ENCODE results near the gene PEPD.

The PEPD gene

GRCh38 chr19:33509774-33510173 lies 11.8 kb downstream of the PEPD start:
- no peaks in the 10 kb centered on the region for H3K27me3 Mint-ChIP-seq
- H3K27ac Mint-ChIP-seq = no peak overlapping the region
- H3K4me3 Mint-ChIP-seq = no peak overlapping the region
- H3K4me1 Mint-ChIP-seq (ENCODE audit: low read depth) = no peaks in the 10 kb centered on the region
- H3K36me3 Mint-ChIP-seq (ENCODE audit: low read depth) = no peaks in the 10 kb centered on the region
- no peaks in the 10 kb centered on the region for H3K9me3 Mint-ChIP-seq

- Mint-ChIP-seq H3K9me3 (no peaks in the 10 kb centered on the region), H3K27ac (no peak overlapping the region), H3K36me3 (ENCODE audit: low read depth) (no peaks in the 10 kb centered on the region), H3K27me3 (no peaks in the 10 kb centered on the region), H3K4me3 (no peak overlapping the region), H3K4me1 (ENCODE audit: low read depth) (no peaks in the 10 kb centered on the region)
Observed at GRCh38 chr19:33508941-33509614, 12.5 kb downstream of the PEPD start.

GRCh38 chr19:33508431-33508830 lies 13.2 kb downstream of the PEPD start:
- Mint-ChIP-seq H3K36me3 (ENCODE audit: low read depth) (no peaks in the 10 kb centered on the region), H3K27ac (no peak overlapping the region), H3K9me3 (no peaks in the 10 kb centered on the region), H3K4me3 (no peak overlapping the region), H3K4me1 (ENCODE audit: low read depth) (no peaks in the 10 kb centered on the region), H3K27me3 (no peaks in the 10 kb centered on the region)

GRCh38 chr19:33508009-33508408 lies 13.6 kb downstream of the PEPD start:
- Mint-ChIP-seq H3K36me3 (ENCODE audit: low read depth) (no peaks in the 10 kb centered on the region), H3K27ac (no peak overlapping the region), H3K4me3 (no peak overlapping the region), H3K9me3 (no peaks in the 10 kb centered on the region), H3K4me1 (ENCODE audit: low read depth) (no peaks in the 10 kb centered on the region), H3K27me3 (no peaks in the 10 kb centered on the region)

GRCh38 chr19:33507021-33507956 lies 14.3 kb downstream of the PEPD start:
- H3K27ac Mint-ChIP-seq = no peak overlapping the region
- H3K9me3 Mint-ChIP-seq = no peaks in the 10 kb centered on the region
- H3K4me3 Mint-ChIP-seq = no peak overlapping the region
- H3K27me3 Mint-ChIP-seq = no peaks in the 10 kb centered on the region
- no peaks in the 10 kb centered on the region for H3K4me1 Mint-ChIP-seq (ENCODE audit: low read depth)
- no peaks in the 10 kb centered on the region for H3K36me3 Mint-ChIP-seq (ENCODE audit: low read depth)

- no peaks in the 10 kb centered on the region for H3K4me1 Mint-ChIP-seq (ENCODE audit: low read depth)
- no peaks in the 10 kb centered on the region for H3K9me3 Mint-ChIP-seq
- peak overlapping the region; percentile 61 for H3K27ac Mint-ChIP-seq
- no peaks in the 10 kb centered on the region for H3K27me3 Mint-ChIP-seq
- H3K36me3 Mint-ChIP-seq (ENCODE audit: low read depth) = no peaks in the 10 kb centered on the region
- no peak overlapping the region for H3K4me3 Mint-ChIP-seq
Observed at GRCh38 chr19:33506498-33506897, 15.1 kb downstream of the PEPD start.

- Mint-ChIP-seq H3K27ac (no peak overlapping the region), H3K9me3 (no peaks in the 10 kb centered on the region), H3K27me3 (no peaks in the 10 kb centered on the region), H3K4me1 (ENCODE audit: low read depth) (no peaks in the 10 kb centered on the region), H3K4me3 (no peak overlapping the region), H3K36me3 (ENCODE audit: low read depth) (no peaks in the 10 kb centered on the region)
Observed at GRCh38 chr19:33505823-33506222, 15.8 kb downstream of the PEPD start.

- Mint-ChIP-seq H3K27me3 (no peaks in the 10 kb centered on the region), H3K27ac (no peak overlapping the region), H3K36me3 (ENCODE audit: low read depth) (no peaks in the 10 kb centered on the region), H3K9me3 (no peaks in the 10 kb centered on the region), H3K4me3 (no peak overlapping the region), H3K4me1 (ENCODE audit: low read depth) (no peaks in the 10 kb centered on the region)
Observed at GRCh38 chr19:33505148-33505547, 16.4 kb downstream of the PEPD start.

- no peaks in the 10 kb centered on the region for H3K27me3 Mint-ChIP-seq
- H3K9me3 Mint-ChIP-seq = no peaks in the 10 kb centered on the region
- H3K4me3 Mint-ChIP-seq = no peak overlapping the region
- H3K4me1 Mint-ChIP-seq (ENCODE audit: low read depth) = no peaks in the 10 kb centered on the region
- no peaks in the 10 kb centered on the region for H3K36me3 Mint-ChIP-seq (ENCODE audit: low read depth)
- H3K27ac Mint-ChIP-seq = no peak overlapping the region
Observed at GRCh38 chr19:33504058-33504444, 17.5 kb downstream of the PEPD start.

GRCh38 chr19:33503433-33504057 lies 18.0 kb downstream of the PEPD start:
- no peak overlapping the region for H3K4me3 Mint-ChIP-seq
- H3K9me3 Mint-ChIP-seq = no peaks in the 10 kb centered on the region
- no peaks in the 10 kb centered on the region for H3K27me3 Mint-ChIP-seq
- H3K36me3 Mint-ChIP-seq (ENCODE audit: low read depth) = peaks cover 4% of the 10 kb centered on the region
- H3K27ac Mint-ChIP-seq = no peak overlapping the region
- H3K4me1 Mint-ChIP-seq (ENCODE audit: low read depth) = no peaks in the 10 kb centered on the region

GRCh38 chr19:33503030-33503429 lies 18.6 kb downstream of the PEPD start:
- H3K4me1 Mint-ChIP-seq (ENCODE audit: low read depth) = no peaks in the 10 kb centered on the region
- no peaks in the 10 kb centered on the region for H3K27me3 Mint-ChIP-seq
- H3K4me3 Mint-ChIP-seq = no peak overlapping the region
- no peaks in the 10 kb centered on the region for H3K9me3 Mint-ChIP-seq
- peaks cover 4% of the 10 kb centered on the region for H3K36me3 Mint-ChIP-seq (ENCODE audit: low read depth)
- H3K27ac Mint-ChIP-seq = no peak overlapping the region

- no peak overlapping the region for H3K4me3 Mint-ChIP-seq
- no peaks in the 10 kb centered on the region for H3K9me3 Mint-ChIP-seq
- no peaks in the 10 kb centered on the region for H3K27me3 Mint-ChIP-seq
- H3K27ac Mint-ChIP-seq = no peak overlapping the region
- peaks cover 4% of the 10 kb centered on the region for H3K36me3 Mint-ChIP-seq (ENCODE audit: low read depth)
- H3K4me1 Mint-ChIP-seq (ENCODE audit: low read depth) = no peaks in the 10 kb centered on the region
Observed at GRCh38 chr19:33502521-33502920, 19.1 kb downstream of the PEPD start.

- Mint-ChIP-seq H3K4me1 (ENCODE audit: low read depth) (no peaks in the 10 kb centered on the region), H3K4me3 (no peak overlapping the region), H3K9me3 (no peaks in the 10 kb centered on the region), H3K27me3 (no peaks in the 10 kb centered on the region), H3K36me3 (ENCODE audit: low read depth) (peaks cover 4% of the 10 kb centered on the region), H3K27ac (no peak overlapping the region)
Observed at GRCh38 chr19:33501693-33502356, 19.8 kb downstream of the PEPD start.

- no peaks in the 10 kb centered on the region for H3K27me3 Mint-ChIP-seq
- no peaks in the 10 kb centered on the region for H3K9me3 Mint-ChIP-seq
- H3K4me3 Mint-ChIP-seq = no peak overlapping the region
- no peak overlapping the region for H3K27ac Mint-ChIP-seq
- H3K4me1 Mint-ChIP-seq (ENCODE audit: low read depth) = no peaks in the 10 kb centered on the region
- H3K36me3 Mint-ChIP-seq (ENCODE audit: low read depth) = peaks cover 9% of the 10 kb centered on the region
Observed at GRCh38 chr19:33500991-33501390, 20.6 kb downstream of the PEPD start.

- H3K9me3 Mint-ChIP-seq = no peaks in the 10 kb centered on the region
- H3K4me3 Mint-ChIP-seq = no peak overlapping the region
- peaks cover 9% of the 10 kb centered on the region for H3K36me3 Mint-ChIP-seq (ENCODE audit: low read depth)
- no peaks in the 10 kb centered on the region for H3K27me3 Mint-ChIP-seq
- H3K27ac Mint-ChIP-seq = no peak overlapping the region
- no peaks in the 10 kb centered on the region for H3K4me1 Mint-ChIP-seq (ENCODE audit: low read depth)
Observed at GRCh38 chr19:33500586-33500985, 21.0 kb downstream of the PEPD start.

Measured in stimulated activated naive CD8-positive, alpha-beta T cell treated with anti-CD3 and anti-CD28 coated beads, Interleukin-15, Interleukin-2, amounts not matched to agents 100 ng/mL and 50 ng/mL, for 24 hours (primary cell).